ENCODE results near the gene RRAGC. TPM values are rescaled to one million over a fixed set of nuclear protein-coding genes. Genes with fewer than 3 reads are reported as not detected.

Gene RRAGC
- polyA plus RNA-seq, 1 donor from 2014 or later, result 23.6 TPM

- no peaks in the 10 kb centered on the region for H3K79me2 ChIP-seq (replicated peaks; ENCODE audit: insufficient read depth, low read length)
- no peak overlapping the region for H2AFZ ChIP-seq (ENCODE audit: low read depth, low read length)
- H4K20me1 ChIP-seq (ENCODE audit: insufficient read depth), result no peaks in the 10 kb centered on the region
- TF ChIP-seq RAD21 (conservative IDR thresholded peaks at IDR 0.05) (peak; percentile 97), MXI1 (conservative IDR thresholded peaks at IDR 0.05; ENCODE audit: poor library complexity, severe bottlenecking) (peak; percentile 39), EZH2 (IDR thresholded peaks at IDR 0.05; ENCODE audit: borderline replicate concordance, insufficient read depth, low read length, poor library complexity, severe bottlenecking) (no peak), POLR2AphosphoS5 (IDR thresholded peaks at IDR 0.05) (no peak), EP300 (conservative IDR thresholded peaks at IDR 0.05; ENCODE audit: poor library complexity, severe bottlenecking) (no peak), REST (IDR thresholded peaks at IDR 0.05; ENCODE audit: borderline replicate concordance) (no peak), CTCF (IDR thresholded peaks at IDR 0.05; ENCODE audit: poor library complexity, severe bottlenecking) (peak; percentile 94), SMC3 (conservative IDR thresholded peaks at IDR 0.05; ENCODE audit: poor library complexity) (peak; percentile 96), TAF1 (IDR thresholded peaks at IDR 0.05; ENCODE audit: low read depth) (no peak)
- H3K9me3 ChIP-seq (ENCODE audit: low read length), result no peaks in the 10 kb centered on the region
- no peak overlapping the region for H3K9ac ChIP-seq (ENCODE audit: low read length)
- H3K4me3 ChIP-seq (ENCODE audit: low read length), result no peak overlapping the region
- peaks cover 5% of the 10 kb centered on the region for H3K36me3 ChIP-seq (ENCODE audit: insufficient read depth, low read length)
- no peaks in the 10 kb centered on the region for H3K27me3 ChIP-seq (ENCODE audit: insufficient read depth, low read depth, low read length)
- no peaks in the 10 kb centered on the region for H3F3A ChIP-seq (ENCODE audit: insufficient read depth, low read length, poor library complexity, severe bottlenecking)
- H3K27ac ChIP-seq (ENCODE audit: low read length), result no peak overlapping the region
- H3K4me2 ChIP-seq (ENCODE audit: low read length), result no peak overlapping the region
- H3K9me2 ChIP-seq (ENCODE audit: insufficient read depth, low read length), result no peaks in the 10 kb centered on the region
Observed at GRCh38 chr1:38834937-38835827, 24.4 kb downstream of the RRAGC start.

GRCh38 chr1:38834221-38834782 lies 25.3 kb downstream of the RRAGC start:
- no peak overlapping the region for H3K9ac ChIP-seq (ENCODE audit: low read length)
- H3F3A ChIP-seq (ENCODE audit: insufficient read depth, low read length, poor library complexity, severe bottlenecking), result no peaks in the 10 kb centered on the region
- H2AFZ ChIP-seq (ENCODE audit: low read depth, low read length), result no peak overlapping the region
- H3K4me3 ChIP-seq (ENCODE audit: low read length), result no peak overlapping the region
- no peaks in the 10 kb centered on the region for H4K20me1 ChIP-seq (ENCODE audit: insufficient read depth)
- H3K9me2 ChIP-seq (ENCODE audit: insufficient read depth, low read length), result no peaks in the 10 kb centered on the region
- H3K27ac ChIP-seq (ENCODE audit: low read length), result no peak overlapping the region
- H3K27me3 ChIP-seq (ENCODE audit: insufficient read depth, low read depth, low read length), result no peaks in the 10 kb centered on the region
- H3K9me3 ChIP-seq (ENCODE audit: low read length), result no peaks in the 10 kb centered on the region
- H3K36me3 ChIP-seq (ENCODE audit: insufficient read depth, low read length), result peaks cover 3% of the 10 kb centered on the region
- H3K4me2 ChIP-seq (ENCODE audit: low read length), result no peak overlapping the region
- H3K79me2 ChIP-seq (replicated peaks; ENCODE audit: insufficient read depth, low read length), result no peaks in the 10 kb centered on the region
- no peak for TF ChIP-seq EP300 (conservative IDR thresholded peaks at IDR 0.05; ENCODE audit: poor library complexity, severe bottlenecking)
- no peak for TF ChIP-seq POLR2AphosphoS5 (IDR thresholded peaks at IDR 0.05)
- TF ChIP-seq CTCF (IDR thresholded peaks at IDR 0.05; ENCODE audit: poor library complexity, severe bottlenecking), result no peak
- TF ChIP-seq REST (IDR thresholded peaks at IDR 0.05; ENCODE audit: borderline replicate concordance), result no peak
- no peak for TF ChIP-seq SMC3 (conservative IDR thresholded peaks at IDR 0.05; ENCODE audit: poor library complexity)
- TF ChIP-seq EZH2 (IDR thresholded peaks at IDR 0.05; ENCODE audit: borderline replicate concordance, insufficient read depth, low read length, poor library complexity, severe bottlenecking), result no peak
- TF ChIP-seq MXI1 (conservative IDR thresholded peaks at IDR 0.05; ENCODE audit: poor library complexity, severe bottlenecking), result no peak
- no peak for TF ChIP-seq RAD21 (conservative IDR thresholded peaks at IDR 0.05)
- TF ChIP-seq TAF1 (IDR thresholded peaks at IDR 0.05; ENCODE audit: low read depth), result no peak
